ENCODE results near the gene SRGAP3. TPM values are rescaled to one million over a fixed set of nuclear protein-coding genes. Genes with fewer than 3 reads are reported as not detected.

The SRGAP3 gene
- total RNA-seq, 2 experiments from 2014 or later, result 2.2 to 3.5 TPM

DNA sequence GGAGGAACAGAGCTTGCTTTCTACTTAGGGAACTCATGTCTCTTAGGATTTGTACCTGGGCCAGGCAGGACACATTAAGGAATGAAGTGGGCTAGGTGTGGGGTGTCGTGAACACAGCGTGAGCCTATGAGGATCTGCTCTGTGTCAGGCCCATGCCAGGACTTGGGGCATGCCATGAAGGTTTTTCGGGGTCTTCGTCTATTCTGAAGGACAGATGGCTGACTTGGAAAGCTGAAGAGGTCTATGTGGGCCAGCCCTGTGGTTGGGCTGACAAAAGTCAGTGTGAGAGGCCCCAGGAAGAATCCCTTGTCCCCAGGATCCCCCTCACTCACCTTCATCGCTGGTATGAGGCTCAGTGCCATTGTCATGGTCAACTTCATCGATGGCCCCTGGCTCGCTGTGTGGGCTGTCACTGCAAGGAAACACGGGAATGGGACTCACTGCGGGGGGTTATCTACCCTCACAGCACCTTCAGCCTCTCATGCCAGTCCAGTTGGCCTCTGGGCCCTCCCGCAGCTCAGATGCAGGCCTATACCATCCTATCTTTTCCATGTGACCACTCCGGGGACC is 239.4 kb downstream of the SRGAP3 start:
- CTCF ChIA-PET, result interaction anchor here (0.6 to 1.0 kb wide), 2 partner anchors 22 to 241 kb away, joined by 3 read pairs; no protein-coding TSS in a partner anchor
- POLR2A ChIA-PET, result no interaction called here
- no peaks in the 10 kb centered on the region for H3K36me3 Mint-ChIP-seq
- peaks cover 12% of the 10 kb centered on the region for H3K4me1 Mint-ChIP-seq (ENCODE audit: low read depth)
- H3K27me3 Mint-ChIP-seq, result no peaks in the 10 kb centered on the region
- no peaks in the 10 kb centered on the region for H3K9me3 Mint-ChIP-seq
- no peak for DNase-seq
- intact Hi-C loops (cut with micrococcal nuclease), result no loop called here
- no peak overlapping the region for H3K4me3 Mint-ChIP-seq
- no peak overlapping the region for H3K27ac Mint-ChIP-seq

DNA sequence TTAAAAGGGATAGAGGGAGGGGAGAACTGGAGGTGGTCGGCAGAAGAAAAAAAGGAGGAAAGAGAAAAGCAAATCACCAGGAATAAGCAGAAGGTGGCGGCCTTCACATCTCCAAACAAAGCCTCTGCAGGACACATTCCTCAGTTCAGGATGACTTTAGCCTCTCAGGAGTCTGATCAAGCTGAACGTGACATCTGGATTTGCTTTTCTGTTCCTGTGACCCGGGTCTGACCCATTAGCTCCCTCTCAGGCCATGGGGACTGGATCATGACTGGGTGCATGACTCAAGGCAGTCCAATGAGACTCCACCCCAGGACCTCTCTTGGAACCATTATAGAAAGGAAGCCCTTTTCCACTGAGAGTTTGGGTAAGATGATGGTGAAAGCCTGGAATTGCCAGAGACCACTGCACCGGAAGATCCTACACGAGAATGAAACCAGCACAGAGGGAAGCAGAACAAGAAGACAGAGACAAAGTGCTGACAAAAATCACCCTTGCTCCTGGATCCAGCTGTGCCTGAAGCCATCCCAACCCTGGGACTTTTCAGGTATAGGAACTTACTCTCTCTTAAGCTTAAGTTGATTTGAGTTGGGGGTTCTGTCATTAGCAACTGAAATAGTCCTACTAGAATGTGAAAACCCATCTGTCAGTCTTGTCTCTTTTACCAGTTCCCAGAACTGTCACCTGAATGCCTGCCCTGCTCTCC is 240.7 kb downstream of the SRGAP3 start:
- H3K27me3 Mint-ChIP-seq, result no peaks in the 10 kb centered on the region
- intact Hi-C loops (cut with micrococcal nuclease), result no loop called here
- H3K9me3 Mint-ChIP-seq, result no peaks in the 10 kb centered on the region
- no peak overlapping the region for H3K27ac Mint-ChIP-seq
- ChIA-PET CTCF (no interaction called here), POLR2A (no interaction called here)
- no peak overlapping the region for H3K4me3 Mint-ChIP-seq
- DNase-seq, result no peak
- no peaks in the 10 kb centered on the region for H3K36me3 Mint-ChIP-seq
- peaks cover 12% of the 10 kb centered on the region for H3K4me1 Mint-ChIP-seq (ENCODE audit: low read depth)

GRCh38 chr3:9007928-9008327 is 241.5 kb downstream of the SRGAP3 start:
- CTCF ChIA-PET, result no interaction called here
- no peaks in the 10 kb centered on the region for H3K27me3 Mint-ChIP-seq

GRCh38 chr3:9007213-9007612 is 242.2 kb downstream of the SRGAP3 start:
- ChIA-PET POLR2A (no interaction called here), CTCF (no interaction called here)
- DNase-seq, result no peak
- H3K27ac Mint-ChIP-seq, result no peak overlapping the region
- no peaks in the 10 kb centered on the region for H3K9me3 Mint-ChIP-seq
- no peaks in the 10 kb centered on the region for H3K27me3 Mint-ChIP-seq
- H3K4me1 Mint-ChIP-seq (ENCODE audit: low read depth), result peaks cover 6% of the 10 kb centered on the region
- no peaks in the 10 kb centered on the region for H3K36me3 Mint-ChIP-seq
- intact Hi-C loops (cut with micrococcal nuclease), result no loop called here
- H3K4me3 Mint-ChIP-seq, result no peak overlapping the region

More at GRCh38 chr3:9007928-9008327, 241.5 kb downstream of the SRGAP3 start:
- POLR2A ChIA-PET, result no interaction called here
- intact Hi-C loops (cut with micrococcal nuclease), result no loop called here
- Mint-ChIP-seq H3K36me3 (no peaks in the 10 kb centered on the region), H3K4me3 (no peak overlapping the region), H3K4me1 (ENCODE audit: low read depth) (peaks cover 12% of the 10 kb centered on the region), H3K9me3 (no peaks in the 10 kb centered on the region), H3K27ac (no peak overlapping the region)
- DNase-seq, result no peak

- no peaks in the 10 kb centered on the region for H3K9me3 Mint-ChIP-seq
- CTCF ChIA-PET, result no interaction called here
Observed at GRCh38 chr3:9000041-9000440, 249.4 kb downstream of the SRGAP3 start.

GRCh38 chr3:8997151-8997550 is 252.3 kb downstream of the SRGAP3 start:
- ChIA-PET POLR2A (no interaction called here), CTCF (interaction anchor here (3.2 kb wide), 1 partner anchor 10 kb away, joined by 15 read pairs; no protein-coding TSS in a partner anchor)
- H3K4me3 Mint-ChIP-seq, result no peak overlapping the region
- no peak overlapping the region for H3K27ac Mint-ChIP-seq
- no peaks in the 10 kb centered on the region for H3K9me3 Mint-ChIP-seq
- no peaks in the 10 kb centered on the region for H3K4me1 Mint-ChIP-seq (ENCODE audit: low read depth)
- H3K27me3 Mint-ChIP-seq, result no peaks in the 10 kb centered on the region
- H3K36me3 Mint-ChIP-seq, result no peaks in the 10 kb centered on the region
- DNase-seq, result no peak
- intact Hi-C loops (cut with micrococcal nuclease), result no loop called here

More at GRCh38 chr3:9000041-9000440, 249.4 kb downstream of the SRGAP3 start:
- no peak overlapping the region for H3K4me3 Mint-ChIP-seq
- DNase-seq, result no peak
- no peaks in the 10 kb centered on the region for H3K36me3 Mint-ChIP-seq
- no peaks in the 10 kb centered on the region for H3K27me3 Mint-ChIP-seq
- no peaks in the 10 kb centered on the region for H3K4me1 Mint-ChIP-seq (ENCODE audit: low read depth)
- intact Hi-C loops (cut with micrococcal nuclease), result no loop called here
- POLR2A ChIA-PET, result no interaction called here
- no peak overlapping the region for H3K27ac Mint-ChIP-seq

GRCh38 chr3:8996681-8997121 is 252.7 kb downstream of the SRGAP3 start:
- POLR2A ChIA-PET, result no interaction called here
- Mint-ChIP-seq H3K9me3 (no peaks in the 10 kb centered on the region), H3K4me1 (ENCODE audit: low read depth) (no peaks in the 10 kb centered on the region), H3K4me3 (no peak overlapping the region), H3K27ac (no peak overlapping the region), H3K27me3 (no peaks in the 10 kb centered on the region), H3K36me3 (no peaks in the 10 kb centered on the region)
- no peak for DNase-seq
- CTCF ChIA-PET, result interaction anchor here (3.2 kb wide), 1 partner anchor 9 kb away, joined by 15 read pairs; no protein-coding TSS in a partner anchor
- intact Hi-C loops (cut with micrococcal nuclease), result no loop called here

- no peaks in the 10 kb centered on the region for H3K9me3 Mint-ChIP-seq
- intact Hi-C loops (cut with micrococcal nuclease), result no loop called here
- POLR2A ChIA-PET, result no interaction called here
- no peak for DNase-seq
- no peaks in the 10 kb centered on the region for H3K36me3 Mint-ChIP-seq
- no peak overlapping the region for H3K4me3 Mint-ChIP-seq
- CTCF ChIA-PET, result interaction anchor here (1.8 to 3.2 kb wide), 2 partner anchors 9 to 306 kb away, joined by 5 to 15 read pairs; no protein-coding TSS in a partner anchor
- H3K4me1 Mint-ChIP-seq (ENCODE audit: low read depth), result no peaks in the 10 kb centered on the region
- H3K27ac Mint-ChIP-seq, result no peak overlapping the region
- no peaks in the 10 kb centered on the region for H3K27me3 Mint-ChIP-seq
Observed at GRCh38 chr3:8996216-8996615, 253.2 kb downstream of the SRGAP3 start.

DNA sequence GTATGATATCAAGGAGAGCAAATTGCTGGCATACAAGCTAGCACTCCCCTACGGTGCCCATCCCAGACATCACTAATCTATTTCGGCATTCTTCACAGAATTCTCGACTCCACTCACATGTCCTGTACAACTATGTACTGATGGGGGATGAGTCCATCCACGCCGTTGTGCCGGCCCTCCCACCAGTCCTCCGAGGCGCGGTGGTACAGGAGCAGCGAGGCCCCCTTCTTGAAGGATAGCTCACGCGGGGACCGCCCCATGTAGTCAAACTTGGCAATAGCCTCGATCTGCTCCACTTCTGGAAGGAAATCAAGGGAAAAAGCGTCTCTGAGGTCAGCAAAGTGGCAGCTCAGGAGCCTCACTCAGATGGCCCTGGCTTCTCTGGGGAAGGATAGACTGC is 255.2 kb downstream of the SRGAP3 start:
- H3K4me3 Mint-ChIP-seq, result no peak overlapping the region

GRCh38 chr3:8993331-8993730 is 256.1 kb downstream of the SRGAP3 start:
- intact Hi-C loops (cut with micrococcal nuclease), result no loop called here
- no peak overlapping the region for H3K27ac Mint-ChIP-seq
- no peaks in the 10 kb centered on the region for H3K4me1 Mint-ChIP-seq (ENCODE audit: low read depth)
- ChIA-PET CTCF (interaction anchor here (1.0 kb wide), 1 partner anchor 11 kb away, joined by 3 read pairs; no protein-coding TSS in a partner anchor), POLR2A (no interaction called here)
- DNase-seq, result no peak
- no peaks in the 10 kb centered on the region for H3K27me3 Mint-ChIP-seq
- no peaks in the 10 kb centered on the region for H3K9me3 Mint-ChIP-seq
- H3K36me3 Mint-ChIP-seq, result no peaks in the 10 kb centered on the region
- H3K4me3 Mint-ChIP-seq, result no peak overlapping the region

More for the DNA sequence above, 255.2 kb downstream of the SRGAP3 start:
- no peaks in the 10 kb centered on the region for H3K36me3 Mint-ChIP-seq
- H3K4me1 Mint-ChIP-seq (ENCODE audit: low read depth), result no peaks in the 10 kb centered on the region
- intact Hi-C loops (cut with micrococcal nuclease), result no loop called here
- DNase-seq, result no peak
- no peaks in the 10 kb centered on the region for H3K27me3 Mint-ChIP-seq
- ChIA-PET CTCF (interaction anchor here (0.6 to 0.9 kb wide), 2 partner anchors 21 to 111 kb away, joined by 3 read pairs; no protein-coding TSS in a partner anchor), POLR2A (no interaction called here)
- no peaks in the 10 kb centered on the region for H3K9me3 Mint-ChIP-seq
- H3K27ac Mint-ChIP-seq, result no peak overlapping the region

GRCh38 chr3:8992854-8993253 is 256.6 kb downstream of the SRGAP3 start:
- intact Hi-C loops (cut with micrococcal nuclease), result no loop called here
- Mint-ChIP-seq H3K27ac (no peak overlapping the region), H3K4me3 (no peak overlapping the region), H3K36me3 (no peaks in the 10 kb centered on the region), H3K9me3 (no peaks in the 10 kb centered on the region), H3K4me1 (ENCODE audit: low read depth) (peaks cover under 1% of the 10 kb centered on the region), H3K27me3 (no peaks in the 10 kb centered on the region)
- DNase-seq, result no peak
- POLR2A ChIA-PET, result no interaction called here
- CTCF ChIA-PET, result interaction anchor here (1.0 to 2.1 kb wide), 2 partner anchors 10 to 309 kb away, joined by 3 to 9 read pairs; no protein-coding TSS in a partner anchor

- ChIA-PET POLR2A (no interaction called here), CTCF (interaction anchor here (2.1 kb wide), 1 partner anchor 310 kb away, joined by 9 read pairs; no protein-coding TSS in a partner anchor)
- Mint-ChIP-seq H3K36me3 (no peaks in the 10 kb centered on the region), H3K27ac (no peak overlapping the region), H3K27me3 (no peaks in the 10 kb centered on the region), H3K4me3 (no peak overlapping the region), H3K9me3 (no peaks in the 10 kb centered on the region), H3K4me1 (ENCODE audit: low read depth) (peaks cover 3% of the 10 kb centered on the region)
- DNase-seq, result no peak
- intact Hi-C loops (cut with micrococcal nuclease), result no loop called here
Observed at GRCh38 chr3:8992199-8992598, 257.2 kb downstream of the SRGAP3 start.
